ENCODE results near the gene WNK3. TPM values are rescaled to one million over a fixed set of nuclear protein-coding genes. Genes with fewer than 3 reads are reported as not detected.

Gene WNK3
- total RNA-seq, 1 donor from 2014 or later: 3.3 TPM

DNA sequence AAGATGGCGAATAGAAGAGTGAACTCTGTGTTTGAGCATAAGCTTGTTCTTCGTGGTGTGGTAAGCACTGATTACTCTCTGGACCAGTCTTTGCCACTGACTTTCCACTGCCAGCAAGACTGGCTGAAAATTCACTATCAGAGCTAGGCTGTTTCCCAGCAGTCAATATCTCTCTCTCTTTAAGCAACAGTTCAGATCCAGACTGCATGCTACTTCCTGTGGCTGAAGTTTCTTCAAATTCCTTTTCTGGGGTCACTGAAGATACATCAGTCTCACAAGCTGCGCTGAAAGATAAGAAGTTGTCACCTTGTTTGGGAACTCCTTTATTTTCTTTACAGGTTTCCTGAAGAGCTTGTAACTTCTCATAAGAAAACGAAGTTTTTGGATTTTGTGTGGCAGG, 120.8 kb downstream of the WNK3 start:
- intact Hi-C loops (cut with DNase I): no loop called here
- no peak for DNase-seq (ENCODE audit: low spot score in 2 of 2)
- Histone ChIP-seq H3K4me3 (no peak overlapping the region), H3K27ac (no peak overlapping the region), H3K36me3 (no peaks in the 10 kb centered on the region), H3K9me3 (peaks cover 0 to 15% of the 10 kb centered on the region in 2 donors), H3K27me3 (no peaks in the 10 kb centered on the region), H3K4me1 (no peaks in the 10 kb centered on the region)
- TF ChIP-seq, protein P1, sequence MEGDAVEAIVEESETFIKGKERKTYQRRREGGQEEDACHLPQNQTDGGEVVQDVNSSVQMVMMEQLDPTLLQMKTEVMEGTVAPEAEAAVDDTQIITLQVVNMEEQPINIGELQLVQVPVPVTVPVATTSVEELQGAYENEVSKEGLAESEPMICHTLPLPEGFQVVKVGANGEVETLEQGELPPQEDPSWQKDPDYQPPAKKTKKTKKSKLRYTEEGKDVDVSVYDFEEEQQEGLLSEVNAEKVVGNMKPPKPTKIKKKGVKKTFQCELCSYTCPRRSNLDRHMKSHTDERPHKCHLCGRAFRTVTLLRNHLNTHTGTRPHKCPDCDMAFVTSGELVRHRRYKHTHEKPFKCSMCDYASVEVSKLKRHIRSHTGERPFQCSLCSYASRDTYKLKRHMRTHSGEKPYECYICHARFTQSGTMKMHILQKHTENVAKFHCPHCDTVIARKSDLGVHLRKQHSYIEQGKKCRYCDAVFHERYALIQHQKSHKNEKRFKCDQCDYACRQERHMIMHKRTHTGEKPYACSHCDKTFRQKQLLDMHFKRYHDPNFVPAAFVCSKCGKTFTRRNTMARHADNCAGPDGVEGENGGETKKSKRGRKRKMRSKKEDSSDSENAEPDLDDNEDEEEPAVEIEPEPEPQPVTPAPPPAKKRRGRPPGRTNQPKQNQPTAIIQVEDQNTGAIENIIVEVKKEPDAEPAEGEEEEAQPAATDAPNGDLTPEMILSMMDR (IDR thresholded peaks at IDR 0.05): no peak

DNA sequence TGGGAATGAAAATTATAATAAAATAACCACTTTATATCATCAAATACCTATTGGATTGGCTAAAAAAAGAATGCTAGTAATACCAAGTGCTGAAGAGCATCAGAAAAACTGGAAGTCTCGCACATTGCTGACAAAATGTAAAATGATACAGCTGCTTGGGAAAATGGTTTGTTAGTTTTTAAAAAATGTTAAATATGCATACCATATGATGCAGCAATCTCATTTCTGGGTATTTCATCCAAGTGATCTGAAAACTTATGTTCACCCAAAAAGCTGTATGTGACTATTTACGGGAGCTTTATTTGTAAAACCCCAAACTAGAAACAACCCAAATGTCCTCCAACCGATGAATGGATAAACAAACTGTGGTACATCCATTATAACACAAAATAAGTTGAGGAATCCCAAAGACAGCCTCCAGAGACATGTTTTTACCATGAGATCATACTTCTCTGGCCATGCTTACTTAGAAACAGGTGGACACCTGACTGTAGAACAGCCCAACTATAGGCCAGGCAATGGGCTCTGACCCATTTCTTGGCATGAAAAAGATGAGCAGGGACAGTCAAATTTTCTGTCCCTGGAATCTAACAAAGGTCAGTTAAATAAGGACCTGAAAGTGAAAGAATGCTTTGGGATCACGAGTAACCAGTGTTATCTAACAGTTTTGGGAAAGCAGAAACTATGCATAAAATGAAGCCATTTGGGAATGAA, 127.3 kb downstream of the WNK3 start:
- Histone ChIP-seq H3K36me3 (no peaks in the 10 kb centered on the region), H3K9me3 (no peaks in the 10 kb centered on the region), H3K4me3 (no peak overlapping the region), H3K4me1 (no peaks in the 10 kb centered on the region), H3K27me3 (no peaks in the 10 kb centered on the region), H3K27ac (no peak overlapping the region)
- TF ChIP-seq, protein P1 (IDR thresholded peaks at IDR 0.05): no peak
- DNase-seq (ENCODE audit: low spot score in 2 of 2): no peak
- intact Hi-C loops (cut with DNase I): no loop called here

DNA sequence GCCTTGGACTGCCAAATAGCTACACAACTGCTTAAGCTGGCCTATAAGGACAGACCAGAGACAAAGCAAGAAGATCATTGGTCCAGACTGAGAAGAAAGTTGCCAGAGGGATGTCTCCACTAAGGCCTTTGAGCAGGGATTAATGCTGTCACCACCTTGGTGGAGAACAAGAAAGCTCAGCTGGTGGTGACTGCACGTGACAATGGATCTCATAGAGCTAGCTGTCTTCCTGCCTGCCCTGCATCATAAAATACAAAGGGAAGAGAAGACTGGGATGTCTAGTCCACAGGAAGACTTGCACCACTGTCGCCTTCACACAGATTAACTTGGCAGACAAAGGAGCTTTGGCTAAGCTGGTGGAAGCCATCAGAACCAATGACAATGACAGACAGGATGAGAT, 134.3 kb downstream of the WNK3 start:
- H3K4me1 ChIP-seq: no peaks in the 10 kb centered on the region
- no peaks in the 10 kb centered on the region for H3K9me3 ChIP-seq
- intact Hi-C loops (cut with DNase I): no loop called here
- TF ChIP-seq, protein P1 (IDR thresholded peaks at IDR 0.05): no peak
- H3K36me3 ChIP-seq: no peaks in the 10 kb centered on the region
- no peak overlapping the region for H3K4me3 ChIP-seq
- no peak for DNase-seq (ENCODE audit: low spot score in 2 of 2)
- H3K27ac ChIP-seq: no peak overlapping the region
- H3K27me3 ChIP-seq: no peaks in the 10 kb centered on the region

DNA sequence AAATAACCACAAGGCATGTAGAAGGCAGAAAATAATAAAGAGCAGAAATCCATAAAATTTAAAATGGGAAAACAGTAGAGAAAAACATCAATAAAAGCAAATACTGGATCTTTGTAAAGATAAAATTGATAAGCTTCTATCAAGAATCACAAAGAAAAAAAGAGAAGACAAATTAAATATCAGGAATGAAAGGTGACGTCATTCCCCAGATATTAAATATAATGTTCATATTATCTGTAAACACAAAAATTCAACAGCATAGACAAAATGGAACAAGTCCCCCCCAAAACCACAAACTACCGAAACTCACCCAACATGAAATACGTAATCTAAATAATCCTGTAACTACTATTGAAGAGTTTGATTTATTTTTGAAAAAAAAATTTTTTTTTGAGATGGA, 144.2 kb downstream of the WNK3 start:
- no peaks in the 10 kb centered on the region for H3K9me3 ChIP-seq
- no peaks in the 10 kb centered on the region for H3K36me3 ChIP-seq
- H3K4me1 ChIP-seq: no peaks in the 10 kb centered on the region
- TF ChIP-seq, protein P1 (IDR thresholded peaks at IDR 0.05): no peak
- no peak for DNase-seq (ENCODE audit: low spot score in 2 of 2)
- H3K4me3 ChIP-seq: no peak overlapping the region
- intact Hi-C loops (cut with DNase I): no loop called here
- H3K27ac ChIP-seq: no peak overlapping the region
- no peaks in the 10 kb centered on the region for H3K27me3 ChIP-seq

DNA sequence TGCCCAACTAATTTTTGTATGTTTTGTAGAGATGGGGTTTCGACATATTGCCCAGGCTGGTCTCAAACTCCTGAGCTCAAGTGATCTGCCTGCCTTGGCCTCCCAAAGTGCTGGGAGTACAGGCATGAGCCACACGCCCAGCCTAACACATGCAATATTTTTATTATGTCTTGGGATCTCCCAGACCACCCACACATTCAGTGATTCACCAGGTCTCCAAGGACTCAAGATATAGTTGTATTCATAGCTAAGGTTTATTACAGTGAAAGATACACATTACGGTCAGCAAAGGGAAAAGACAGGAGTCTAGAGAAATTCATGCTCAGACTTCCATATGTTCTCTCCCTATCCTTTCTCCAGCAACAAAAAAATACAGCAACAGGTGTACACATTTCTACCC, 149.3 kb downstream of the WNK3 start:
- intact Hi-C loops (cut with DNase I): no loop called here
- no peak overlapping the region for H3K4me3 ChIP-seq
- TF ChIP-seq, protein P1 (IDR thresholded peaks at IDR 0.05): no peak
- H3K4me1 ChIP-seq: no peaks in the 10 kb centered on the region
- H3K36me3 ChIP-seq: no peaks in the 10 kb centered on the region
- no peaks in the 10 kb centered on the region for H3K9me3 ChIP-seq
- H3K27me3 ChIP-seq: no peaks in the 10 kb centered on the region
- no peak overlapping the region for H3K27ac ChIP-seq
- no peak for DNase-seq (ENCODE audit: low spot score in 2 of 2)

DNA sequence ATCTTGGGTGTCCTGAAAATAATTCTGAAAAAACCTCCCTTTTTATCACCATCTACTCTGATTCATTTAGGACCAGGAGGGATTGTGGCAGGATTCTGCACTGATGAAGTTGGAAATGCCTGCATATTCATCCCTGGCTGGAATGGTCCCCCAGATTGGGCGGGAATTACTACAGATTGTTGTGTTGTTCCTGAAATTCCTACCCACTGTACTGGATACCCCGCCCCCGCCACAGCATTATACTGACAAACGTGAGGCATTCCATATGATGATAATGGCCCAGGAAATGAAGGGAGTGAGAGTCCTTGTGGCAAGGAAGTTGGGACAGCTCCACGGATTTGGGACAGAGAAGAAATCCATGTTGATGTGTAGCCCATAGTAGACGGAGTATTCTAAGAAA, 159.6 kb downstream of the WNK3 start:
- Histone ChIP-seq H3K27ac (no peak overlapping the region), H3K27me3 (no peaks in the 10 kb centered on the region), H3K36me3 (no peaks in the 10 kb centered on the region), H3K9me3 (no peaks in the 10 kb centered on the region), H3K4me1 (no peaks in the 10 kb centered on the region), H3K4me3 (no peak overlapping the region)
- no peak for DNase-seq (ENCODE audit: low spot score in 2 of 2)
- TF ChIP-seq, protein P1 (IDR thresholded peaks at IDR 0.05): no peak
- intact Hi-C loops (cut with DNase I): no loop called here
